ENCODE data around the gene DCHS1.

Gene DCHS1

GRCh38 chr11:6682591-6682935 lies 27.0 kb upstream of the DCHS1 start:
- peak overlapping the region; percentile 90 for H3K4me3 ChIP-seq
- H3K9me3 ChIP-seq = no peaks in the 10 kb centered on the region
- peaks cover 23% of the 10 kb centered on the region for H3K36me3 ChIP-seq (replicated peaks)
- in situ Hi-C loops (cut with MboI; ENCODE audit: low sequenced_read_pairs) = loop anchor here (5.0 kb wide), 1 partner anchor 70 kb away; the partner anchor contains the start of gene TAF10
- H3K4me1 ChIP-seq = peaks cover 7% of the 10 kb centered on the region
- H3K27me3 ChIP-seq (ENCODE audit: low read depth) = no peaks in the 10 kb centered on the region
- no peak for DNase-seq (ENCODE audit: low spot score in 2 of 2)

- peaks cover 7% of the 10 kb centered on the region for H3K4me1 ChIP-seq
- no peaks in the 10 kb centered on the region for H3K9me3 ChIP-seq
- H3K27me3 ChIP-seq (ENCODE audit: low read depth) = no peaks in the 10 kb centered on the region
- in situ Hi-C loops (cut with MboI; ENCODE audit: low sequenced_read_pairs) = loop anchor here (5.0 kb wide), 1 partner anchor 70 kb away; the partner anchor contains the start of gene TAF10
- H3K36me3 ChIP-seq (replicated peaks) = peaks cover 23% of the 10 kb centered on the region
- DNase-seq (ENCODE audit: low spot score in 2 of 2) = peak in 1 of 2 experiments; percentile 15
- peak overlapping the region; percentile 90 for H3K4me3 ChIP-seq
Observed at GRCh38 chr11:6681949-6682348, 26.3 kb upstream of the DCHS1 start.

GRCh38 chr11:6681505-6681904 lies 25.9 kb upstream of the DCHS1 start:
- in situ Hi-C loops (cut with MboI; ENCODE audit: low sequenced_read_pairs) = loop anchor here (5.0 kb wide), 1 partner anchor 69 kb away; the partner anchor contains the start of gene TAF10

GRCh38 chr11:6677018-6677417 lies 21.4 kb upstream of the DCHS1 start:
- Histone ChIP-seq H3K27me3 (ENCODE audit: low read depth) (no peaks in the 10 kb centered on the region), H3K4me3 (no peak overlapping the region), H3K4me1 (peaks cover 4% of the 10 kb centered on the region), H3K9me3 (no peaks in the 10 kb centered on the region), H3K36me3 (replicated peaks) (peaks cover 22% of the 10 kb centered on the region)
- in situ Hi-C loops (cut with MboI; ENCODE audit: low sequenced_read_pairs) = no loop called here
- no peak for DNase-seq (ENCODE audit: low spot score in 2 of 2)

More at GRCh38 chr11:6681505-6681904, 25.9 kb upstream of the DCHS1 start:
- Histone ChIP-seq H3K27me3 (ENCODE audit: low read depth) (no peaks in the 10 kb centered on the region), H3K9me3 (no peaks in the 10 kb centered on the region), H3K4me3 (peak overlapping the region; percentile 90), H3K36me3 (replicated peaks) (peaks cover 23% of the 10 kb centered on the region), H3K4me1 (peaks cover 7% of the 10 kb centered on the region)
- DNase-seq (ENCODE audit: low spot score in 2 of 2) = no peak

- H3K4me3 ChIP-seq = no peak overlapping the region
- no peaks in the 10 kb centered on the region for H3K4me1 ChIP-seq
- H3K9me3 ChIP-seq = no peaks in the 10 kb centered on the region
- H3K36me3 ChIP-seq (replicated peaks) = peaks cover under 1% of the 10 kb centered on the region; the same call in 1 of the 2 replicates
- no peaks in the 10 kb centered on the region for H3K27me3 ChIP-seq (ENCODE audit: low read depth)
- DNase-seq (ENCODE audit: low spot score in 2 of 2) = no peak
- in situ Hi-C loops (cut with MboI; ENCODE audit: low sequenced_read_pairs) = no loop called here
Observed at GRCh38 chr11:6674862-6675261, 19.3 kb upstream of the DCHS1 start.

- no peaks in the 10 kb centered on the region for H3K27me3 ChIP-seq (ENCODE audit: low read depth)
- no peak overlapping the region for H3K4me3 ChIP-seq
- no peaks in the 10 kb centered on the region for H3K4me1 ChIP-seq
- no peaks in the 10 kb centered on the region for H3K36me3 ChIP-seq (replicated peaks)
- H3K9me3 ChIP-seq = no peaks in the 10 kb centered on the region
- in situ Hi-C loops (cut with MboI; ENCODE audit: low sequenced_read_pairs) = no loop called here
- DNase-seq (ENCODE audit: low spot score in 2 of 2) = no peak
Observed at GRCh38 chr11:6674219-6674597, 18.6 kb upstream of the DCHS1 start.

- in situ Hi-C loops (cut with MboI; ENCODE audit: low sequenced_read_pairs) = no loop called here
- no peak for DNase-seq (ENCODE audit: low spot score in 2 of 2)
- Histone ChIP-seq H3K4me3 (no peak overlapping the region), H3K27me3 (ENCODE audit: low read depth) (no peaks in the 10 kb centered on the region), H3K9me3 (no peaks in the 10 kb centered on the region), H3K36me3 (replicated peaks) (no peaks in the 10 kb centered on the region), H3K4me1 (no peaks in the 10 kb centered on the region)
Observed at GRCh38 chr11:6673523-6674218, 18.1 kb upstream of the DCHS1 start.

GRCh38 chr11:6671991-6672390 lies 16.4 kb upstream of the DCHS1 start:
- no peaks in the 10 kb centered on the region for H3K27me3 ChIP-seq (ENCODE audit: low read depth)
- H3K4me3 ChIP-seq = no peak overlapping the region
- in situ Hi-C loops (cut with MboI; ENCODE audit: low sequenced_read_pairs) = no loop called here
- H3K9me3 ChIP-seq = no peaks in the 10 kb centered on the region
- no peaks in the 10 kb centered on the region for H3K36me3 ChIP-seq (replicated peaks)
- no peaks in the 10 kb centered on the region for H3K4me1 ChIP-seq
- no peak for DNase-seq (ENCODE audit: low spot score in 2 of 2)

- no peaks in the 10 kb centered on the region for H3K27me3 ChIP-seq (ENCODE audit: low read depth)
- no peaks in the 10 kb centered on the region for H3K4me1 ChIP-seq
- H3K36me3 ChIP-seq (replicated peaks) = no peaks in the 10 kb centered on the region
- no peak overlapping the region for H3K4me3 ChIP-seq
- no peaks in the 10 kb centered on the region for H3K9me3 ChIP-seq
- DNase-seq (ENCODE audit: low spot score in 2 of 2) = no peak
- in situ Hi-C loops (cut with MboI; ENCODE audit: low sequenced_read_pairs) = no loop called here
Observed at GRCh38 chr11:6670202-6670830, 14.7 kb upstream of the DCHS1 start.

GRCh38 chr11:6667733-6668374 lies 12.2 kb upstream of the DCHS1 start:
- peak; percentile 19 to 30 for DNase-seq (ENCODE audit: low spot score in 2 of 2)
- H3K9me3 ChIP-seq = no peaks in the 10 kb centered on the region
- H3K27me3 ChIP-seq (ENCODE audit: low read depth) = no peaks in the 10 kb centered on the region
- H3K36me3 ChIP-seq (replicated peaks) = no peaks in the 10 kb centered on the region
- no peak overlapping the region for H3K4me3 ChIP-seq
- in situ Hi-C loops (cut with MboI; ENCODE audit: low sequenced_read_pairs) = no loop called here
- H3K4me1 ChIP-seq = no peaks in the 10 kb centered on the region

- Histone ChIP-seq H3K36me3 (replicated peaks) (no peaks in the 10 kb centered on the region), H3K4me1 (no peaks in the 10 kb centered on the region), H3K27me3 (ENCODE audit: low read depth) (no peaks in the 10 kb centered on the region), H3K9me3 (no peaks in the 10 kb centered on the region), H3K4me3 (no peak overlapping the region)
- in situ Hi-C loops (cut with MboI; ENCODE audit: low sequenced_read_pairs) = no loop called here
- DNase-seq (ENCODE audit: low spot score in 2 of 2) = no peak
Observed at GRCh38 chr11:6666302-6667183, 10.9 kb upstream of the DCHS1 start.

GRCh38 chr11:6664551-6664950 lies 8.9 kb upstream of the DCHS1 start:
- Histone ChIP-seq H3K4me1 (no peaks in the 10 kb centered on the region), H3K9me3 (no peaks in the 10 kb centered on the region), H3K4me3 (no peak overlapping the region), H3K36me3 (replicated peaks) (no peaks in the 10 kb centered on the region), H3K27me3 (ENCODE audit: low read depth) (no peaks in the 10 kb centered on the region)
- DNase-seq (ENCODE audit: low spot score in 2 of 2) = no peak
- in situ Hi-C loops (cut with MboI; ENCODE audit: low sequenced_read_pairs) = no loop called here

- in situ Hi-C loops (cut with MboI; ENCODE audit: low sequenced_read_pairs) = no loop called here
- H3K4me3 ChIP-seq = no peak overlapping the region
- H3K27me3 ChIP-seq (ENCODE audit: low read depth) = no peaks in the 10 kb centered on the region
- no peaks in the 10 kb centered on the region for H3K9me3 ChIP-seq
- no peaks in the 10 kb centered on the region for H3K36me3 ChIP-seq (replicated peaks)
- no peak for DNase-seq (ENCODE audit: low spot score in 2 of 2)
- no peaks in the 10 kb centered on the region for H3K4me1 ChIP-seq
Observed at GRCh38 chr11:6663794-6664469, 8.3 kb upstream of the DCHS1 start.

All from HAP-1 (cell line).